Measurements from ENCODE around the gene SLC47A2.

- TF ChIP-seq, protein P1, sequence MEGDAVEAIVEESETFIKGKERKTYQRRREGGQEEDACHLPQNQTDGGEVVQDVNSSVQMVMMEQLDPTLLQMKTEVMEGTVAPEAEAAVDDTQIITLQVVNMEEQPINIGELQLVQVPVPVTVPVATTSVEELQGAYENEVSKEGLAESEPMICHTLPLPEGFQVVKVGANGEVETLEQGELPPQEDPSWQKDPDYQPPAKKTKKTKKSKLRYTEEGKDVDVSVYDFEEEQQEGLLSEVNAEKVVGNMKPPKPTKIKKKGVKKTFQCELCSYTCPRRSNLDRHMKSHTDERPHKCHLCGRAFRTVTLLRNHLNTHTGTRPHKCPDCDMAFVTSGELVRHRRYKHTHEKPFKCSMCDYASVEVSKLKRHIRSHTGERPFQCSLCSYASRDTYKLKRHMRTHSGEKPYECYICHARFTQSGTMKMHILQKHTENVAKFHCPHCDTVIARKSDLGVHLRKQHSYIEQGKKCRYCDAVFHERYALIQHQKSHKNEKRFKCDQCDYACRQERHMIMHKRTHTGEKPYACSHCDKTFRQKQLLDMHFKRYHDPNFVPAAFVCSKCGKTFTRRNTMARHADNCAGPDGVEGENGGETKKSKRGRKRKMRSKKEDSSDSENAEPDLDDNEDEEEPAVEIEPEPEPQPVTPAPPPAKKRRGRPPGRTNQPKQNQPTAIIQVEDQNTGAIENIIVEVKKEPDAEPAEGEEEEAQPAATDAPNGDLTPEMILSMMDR (IDR thresholded peaks at IDR 0.05; ENCODE audit: poor library complexity, severe bottlenecking): no peak
- TF ChIP-seq, protein P2, sequence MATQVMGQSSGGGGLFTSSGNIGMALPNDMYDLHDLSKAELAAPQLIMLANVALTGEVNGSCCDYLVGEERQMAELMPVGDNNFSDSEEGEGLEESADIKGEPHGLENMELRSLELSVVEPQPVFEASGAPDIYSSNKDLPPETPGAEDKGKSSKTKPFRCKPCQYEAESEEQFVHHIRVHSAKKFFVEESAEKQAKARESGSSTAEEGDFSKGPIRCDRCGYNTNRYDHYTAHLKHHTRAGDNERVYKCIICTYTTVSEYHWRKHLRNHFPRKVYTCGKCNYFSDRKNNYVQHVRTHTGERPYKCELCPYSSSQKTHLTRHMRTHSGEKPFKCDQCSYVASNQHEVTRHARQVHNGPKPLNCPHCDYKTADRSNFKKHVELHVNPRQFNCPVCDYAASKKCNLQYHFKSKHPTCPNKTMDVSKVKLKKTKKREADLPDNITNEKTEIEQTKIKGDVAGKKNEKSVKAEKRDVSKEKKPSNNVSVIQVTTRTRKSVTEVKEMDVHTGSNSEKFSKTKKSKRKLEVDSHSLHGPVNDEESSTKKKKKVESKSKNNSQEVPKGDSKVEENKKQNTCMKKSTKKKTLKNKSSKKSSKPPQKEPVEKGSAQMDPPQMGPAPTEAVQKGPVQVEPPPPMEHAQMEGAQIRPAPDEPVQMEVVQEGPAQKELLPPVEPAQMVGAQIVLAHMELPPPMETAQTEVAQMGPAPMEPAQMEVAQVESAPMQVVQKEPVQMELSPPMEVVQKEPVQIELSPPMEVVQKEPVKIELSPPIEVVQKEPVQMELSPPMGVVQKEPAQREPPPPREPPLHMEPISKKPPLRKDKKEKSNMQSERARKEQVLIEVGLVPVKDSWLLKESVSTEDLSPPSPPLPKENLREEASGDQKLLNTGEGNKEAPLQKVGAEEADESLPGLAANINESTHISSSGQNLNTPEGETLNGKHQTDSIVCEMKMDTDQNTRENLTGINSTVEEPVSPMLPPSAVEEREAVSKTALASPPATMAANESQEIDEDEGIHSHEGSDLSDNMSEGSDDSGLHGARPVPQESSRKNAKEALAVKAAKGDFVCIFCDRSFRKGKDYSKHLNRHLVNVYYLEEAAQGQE (IDR thresholded peaks at IDR 0.05; ENCODE audit: borderline replicate concordance): no peak
- TF ChIP-seq EZH2 (IDR thresholded peaks at IDR 0.05; ENCODE audit: borderline replicate concordance, insufficient read depth, low read length, poor library complexity, severe bottlenecking): no peak
- no peak for TF ChIP-seq RAD21 (conservative IDR thresholded peaks at IDR 0.05)
- TF ChIP-seq TAF1 (IDR thresholded peaks at IDR 0.05; ENCODE audit: low read depth): no peak
- no peak for TF ChIP-seq MXI1 (conservative IDR thresholded peaks at IDR 0.05; ENCODE audit: poor library complexity, severe bottlenecking)
- TF ChIP-seq POLR2AphosphoS5 (IDR thresholded peaks at IDR 0.05): no peak
Measured at GRCh38 chr17:19712436-19713004, 3.9 kb downstream of the SLC47A2 start.
